ENCODE data around the gene MYBPC1. TPM values are rescaled to one million over a fixed set of nuclear protein-coding genes. Genes with fewer than 3 reads are reported as not detected.
A peak's percentile ranks its signal among the peaks of the same experiment; 100 is the strongest.

MYBPC1 gene
- total RNA-seq, 2 donors from 2014 or later, result 0.89 to 4.2 TPM

- Histone ChIP-seq H3K9me3 (no peaks in the 10 kb centered on the region), H3K27ac (peak overlapping the region; percentile 57), H3K4me3 (no peak overlapping the region), H3K27me3 (no peaks in the 10 kb centered on the region), H3K36me3 (no peaks in the 10 kb centered on the region), H3K9ac (ENCODE audit: low read depth in 2 of 2, low read length in 2 of 2) (no peak overlapping the region), H3K4me1 (no peaks in the 10 kb centered on the region)
- TF ChIP-seq, protein P1, sequence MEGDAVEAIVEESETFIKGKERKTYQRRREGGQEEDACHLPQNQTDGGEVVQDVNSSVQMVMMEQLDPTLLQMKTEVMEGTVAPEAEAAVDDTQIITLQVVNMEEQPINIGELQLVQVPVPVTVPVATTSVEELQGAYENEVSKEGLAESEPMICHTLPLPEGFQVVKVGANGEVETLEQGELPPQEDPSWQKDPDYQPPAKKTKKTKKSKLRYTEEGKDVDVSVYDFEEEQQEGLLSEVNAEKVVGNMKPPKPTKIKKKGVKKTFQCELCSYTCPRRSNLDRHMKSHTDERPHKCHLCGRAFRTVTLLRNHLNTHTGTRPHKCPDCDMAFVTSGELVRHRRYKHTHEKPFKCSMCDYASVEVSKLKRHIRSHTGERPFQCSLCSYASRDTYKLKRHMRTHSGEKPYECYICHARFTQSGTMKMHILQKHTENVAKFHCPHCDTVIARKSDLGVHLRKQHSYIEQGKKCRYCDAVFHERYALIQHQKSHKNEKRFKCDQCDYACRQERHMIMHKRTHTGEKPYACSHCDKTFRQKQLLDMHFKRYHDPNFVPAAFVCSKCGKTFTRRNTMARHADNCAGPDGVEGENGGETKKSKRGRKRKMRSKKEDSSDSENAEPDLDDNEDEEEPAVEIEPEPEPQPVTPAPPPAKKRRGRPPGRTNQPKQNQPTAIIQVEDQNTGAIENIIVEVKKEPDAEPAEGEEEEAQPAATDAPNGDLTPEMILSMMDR (IDR thresholded peaks at IDR 0.05), result no peak
- no peak for DNase-seq
- intact Hi-C loops (cut with DNase I), result no loop called here
These were observed 96.8 kb downstream of the MYBPC1 start for GRCh38 chr12:101691503-101692096.

- Histone ChIP-seq H3K9me3 (no peaks in the 10 kb centered on the region), H3K4me1 (no peaks in the 10 kb centered on the region), H3K9ac (ENCODE audit: low read depth in 2 of 2, low read length in 2 of 2) (no peak overlapping the region), H3K27me3 (no peaks in the 10 kb centered on the region), H3K36me3 (no peaks in the 10 kb centered on the region), H3K27ac (no peak overlapping the region), H3K4me3 (no peak overlapping the region)
- no peak for DNase-seq
- intact Hi-C loops (cut with DNase I), result no loop called here
- TF ChIP-seq, protein P1 (IDR thresholded peaks at IDR 0.05), result no peak
These were observed 99.6 kb downstream of the MYBPC1 start for GRCh38 chr12:101694297-101694848.

DNA sequence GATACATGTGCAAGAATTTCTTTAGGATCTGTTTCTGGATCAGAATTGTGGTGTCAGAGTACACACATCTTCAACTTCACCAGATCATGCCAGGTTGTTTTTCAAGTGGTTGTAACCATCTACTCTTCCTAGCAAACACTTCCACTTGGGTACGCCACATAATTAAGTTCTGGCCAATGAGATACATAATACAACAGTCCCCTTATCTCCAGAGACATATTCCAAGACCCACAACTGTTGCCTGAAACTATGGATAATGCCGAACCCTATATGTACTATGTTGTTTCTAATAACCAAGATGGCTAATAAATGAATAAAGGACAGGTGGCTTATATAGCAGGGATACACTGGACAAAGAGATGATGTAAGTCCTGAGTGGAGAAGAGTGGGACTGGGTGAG is 100.2 kb downstream of the MYBPC1 start:
- no peaks in the 10 kb centered on the region for H3K9me3 ChIP-seq
- no peaks in the 10 kb centered on the region for H3K36me3 ChIP-seq
- no peak for DNase-seq
- H3K4me1 ChIP-seq, result no peaks in the 10 kb centered on the region
- H3K27me3 ChIP-seq, result no peaks in the 10 kb centered on the region
- H3K27ac ChIP-seq, result no peak overlapping the region
- intact Hi-C loops (cut with DNase I), result no loop called here
- H3K9ac ChIP-seq (ENCODE audit: low read depth in 2 of 2, low read length in 2 of 2), result no peak overlapping the region
- no peak overlapping the region for H3K4me3 ChIP-seq
- TF ChIP-seq, protein P1 (IDR thresholded peaks at IDR 0.05), result no peak

GRCh38 chr12:101695706-101696105 is 100.9 kb downstream of the MYBPC1 start:
- Histone ChIP-seq H3K4me1 (no peaks in the 10 kb centered on the region), H3K9me3 (no peaks in the 10 kb centered on the region), H3K36me3 (no peaks in the 10 kb centered on the region), H3K9ac (ENCODE audit: low read depth in 2 of 2, low read length in 2 of 2) (no peak overlapping the region), H3K27me3 (no peaks in the 10 kb centered on the region), H3K4me3 (no peak overlapping the region), H3K27ac (peak overlapping the region; percentile 93)
- intact Hi-C loops (cut with DNase I), result no loop called here
- no peak for DNase-seq
- TF ChIP-seq, protein P1 (IDR thresholded peaks at IDR 0.05), result no peak

- H3K4me1 ChIP-seq, result peaks cover 3% of the 10 kb centered on the region
These were observed 101.8 kb downstream of the MYBPC1 start for GRCh38 chr12:101696251-101697196.

More at GRCh38 chr12:101696251-101697196, 101.8 kb downstream of the MYBPC1 start:
- DNase-seq, result peak; percentile 72
- intact Hi-C loops (cut with DNase I), result no loop called here
- Histone ChIP-seq H3K27me3 (no peaks in the 10 kb centered on the region), H3K27ac (peak overlapping the region; percentile 93), H3K36me3 (no peaks in the 10 kb centered on the region), H3K9me3 (no peaks in the 10 kb centered on the region), H3K4me3 (peak overlapping the region; percentile 86), H3K9ac (ENCODE audit: low read depth in 2 of 2, low read length in 2 of 2) (peak overlapping the region; percentile 83 to 97)
- TF ChIP-seq, protein P1 (IDR thresholded peaks at IDR 0.05), result no peak

All from colonic mucosa (tissue), 4 donors.